NB4 (cell line): ENCODE results near the gene CELF4.

ENCODE experiments used
- CTCF ChIP-seq: IDR thresholded peaks from one replicate; pipeline ENCODE4 v1.5.1; 2012; ENCODE audit warnings: low read depth, low read length
- POLR2A ChIP-seq: IDR thresholded peaks from 2 replicates; pipeline ENCODE4 v1.6.1; 2011; ENCODE audit warnings: mild to moderate bottlenecking; ENCODE audit not compliant: insufficient read length; ENCODE audit errors: extremely low read depth

GRCh38 chr18:37351110-37351509 is 214.5 kb downstream of the CELF4 start:
- TF ChIP-seq CTCF: no peak
- TF ChIP-seq POLR2A: no peak
